Measurements from ENCODE around the gene GNG7.

GRCh38 chr19:2659856-2660432 is 42.5 kb downstream of the GNG7 start:
- no peak for TF ChIP-seq POLR2A (IDR thresholded peaks at IDR 0.05)
- TF ChIP-seq CTCF (IDR thresholded peaks at IDR 0.05) = no peak
